Stimulated activated CD4-positive, alpha-beta T cell treated with anti-CD3 and anti-CD28 coated beads, Interleukin-4, amount 100 ng/mL, for 24 hours (primary cell): ENCODE data around the gene CBR1.
"Not testable (repeated sequence)": the region's sequence is repeated elsewhere in the genome, so short reads cannot be mapped to it uniquely, and the experiment has no call there.

Experiments
- DNase-seq: peaks from one replicate; pipeline ENCODE4 v3.0.0-alpha.2; 2020

CBR1 gene

DNA sequence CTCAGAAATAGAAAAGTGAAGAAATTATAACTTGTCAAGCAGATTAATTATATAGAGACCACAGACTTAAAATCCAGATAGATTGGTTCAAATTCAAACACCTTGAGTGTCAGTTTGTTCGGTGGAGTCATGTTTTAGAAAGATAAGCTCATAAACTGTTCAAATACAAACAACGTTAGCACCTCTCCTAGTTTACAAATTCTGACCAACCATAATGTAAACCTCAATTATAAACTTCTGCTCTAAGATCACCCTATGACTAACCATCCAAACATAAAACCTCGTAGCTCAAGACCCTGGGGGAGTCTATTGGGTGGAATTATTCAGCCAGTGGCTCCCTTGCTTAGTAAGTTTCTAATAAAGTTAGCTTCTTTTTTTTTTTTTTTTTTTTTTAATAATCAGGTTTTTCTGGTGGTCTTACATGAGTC is 12.4 kb downstream of the CBR1 start:
- DNase-seq: no peak

DNA sequence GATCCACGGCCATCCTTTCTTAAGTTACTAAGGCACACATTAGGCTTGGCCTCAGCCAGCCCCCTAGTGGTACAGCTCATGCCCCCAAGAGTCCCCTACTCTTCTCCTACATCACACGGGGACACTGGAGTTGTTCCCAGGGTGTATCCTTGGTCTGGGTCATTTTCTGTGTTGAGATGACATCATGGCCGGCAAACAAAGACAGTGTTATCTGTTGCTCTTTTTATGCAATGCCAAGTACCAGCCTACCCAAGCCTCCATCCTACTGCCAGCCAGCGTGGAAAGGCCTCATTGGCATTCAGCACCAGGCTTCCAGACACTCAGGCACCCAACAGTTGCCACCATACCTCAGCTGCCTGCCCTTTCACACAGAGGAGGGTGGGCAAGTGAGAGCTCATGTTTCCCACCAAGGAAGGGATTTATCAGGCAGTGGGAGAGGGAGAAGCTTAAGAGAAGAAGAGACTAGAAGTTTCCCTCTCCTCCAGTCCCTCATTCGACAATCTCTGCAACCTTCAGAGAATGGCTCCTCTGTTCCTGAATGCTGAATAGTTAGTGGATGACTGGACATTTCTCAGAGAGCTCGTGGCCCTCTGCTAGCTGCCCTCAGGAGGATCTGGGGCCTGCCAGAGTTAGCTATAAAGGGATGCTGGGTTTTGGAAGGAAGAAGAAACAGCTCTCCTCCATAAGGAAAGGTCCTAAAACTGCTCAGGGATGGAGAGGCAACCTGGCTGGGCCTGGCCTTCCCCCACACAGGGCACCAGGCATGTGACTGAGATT is 17.7 kb downstream of the CBR1 start:
- no peak for DNase-seq

DNA sequence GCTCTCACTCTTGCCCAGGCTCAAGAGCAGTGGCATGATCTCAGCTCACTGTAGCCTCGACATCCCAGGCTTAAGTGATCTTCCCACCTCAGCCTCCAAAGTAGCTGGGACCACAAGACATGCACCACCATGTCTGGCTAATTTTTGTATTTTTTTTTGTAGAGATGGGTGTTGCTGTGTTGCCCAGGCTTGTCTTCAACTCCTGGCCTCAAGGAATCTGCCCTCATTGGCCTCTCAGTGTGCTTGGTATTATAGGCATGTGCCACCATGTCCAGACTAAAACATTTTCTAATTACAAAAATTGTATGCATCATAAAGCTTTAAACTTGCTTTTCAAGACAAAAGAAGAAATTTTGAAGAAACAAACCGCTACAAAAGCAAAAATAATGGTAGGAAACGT is 20.1 kb downstream of the CBR1 start:
- DNase-seq: no peak

DNA sequence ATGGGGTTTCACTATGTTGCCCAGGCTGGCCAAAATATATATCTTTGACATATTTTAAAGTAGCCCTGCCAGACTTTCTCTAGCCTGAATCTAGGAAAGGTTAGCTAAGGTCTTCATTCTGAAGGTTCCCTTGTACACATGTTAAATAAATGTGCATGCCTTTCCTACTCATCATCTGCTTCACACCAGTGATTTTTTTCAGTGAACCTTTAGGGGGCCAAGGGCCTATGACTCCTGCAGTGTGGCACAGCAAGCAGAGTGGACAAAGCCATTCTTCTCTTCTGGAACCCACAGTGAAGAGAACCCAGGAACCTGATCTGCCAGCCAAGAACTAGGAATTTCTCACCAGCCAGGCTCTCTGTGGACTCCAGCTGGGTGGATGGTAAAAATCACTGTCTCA is 22.9 kb downstream of the CBR1 start:
- no peak for DNase-seq

DNA sequence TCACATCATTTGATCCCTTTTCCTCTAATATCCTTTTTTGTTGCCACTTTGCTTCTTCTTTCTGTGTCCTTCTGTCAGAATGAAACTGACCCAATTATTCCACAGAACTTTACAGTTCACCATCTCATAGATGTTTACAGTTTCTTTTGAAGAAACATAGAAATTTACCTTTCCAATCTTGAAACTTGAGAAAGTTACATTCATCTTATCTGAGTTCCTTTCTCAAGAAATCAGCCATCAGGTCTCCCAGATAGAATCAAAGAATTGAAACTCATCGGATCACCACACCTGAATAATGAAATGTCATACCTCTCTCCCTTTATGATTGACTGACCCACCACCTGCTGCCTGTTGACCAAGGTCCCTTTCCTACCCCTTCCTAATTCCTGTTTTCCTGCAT is 23.7 kb downstream of the CBR1 start:
- no peak for DNase-seq

DNA sequence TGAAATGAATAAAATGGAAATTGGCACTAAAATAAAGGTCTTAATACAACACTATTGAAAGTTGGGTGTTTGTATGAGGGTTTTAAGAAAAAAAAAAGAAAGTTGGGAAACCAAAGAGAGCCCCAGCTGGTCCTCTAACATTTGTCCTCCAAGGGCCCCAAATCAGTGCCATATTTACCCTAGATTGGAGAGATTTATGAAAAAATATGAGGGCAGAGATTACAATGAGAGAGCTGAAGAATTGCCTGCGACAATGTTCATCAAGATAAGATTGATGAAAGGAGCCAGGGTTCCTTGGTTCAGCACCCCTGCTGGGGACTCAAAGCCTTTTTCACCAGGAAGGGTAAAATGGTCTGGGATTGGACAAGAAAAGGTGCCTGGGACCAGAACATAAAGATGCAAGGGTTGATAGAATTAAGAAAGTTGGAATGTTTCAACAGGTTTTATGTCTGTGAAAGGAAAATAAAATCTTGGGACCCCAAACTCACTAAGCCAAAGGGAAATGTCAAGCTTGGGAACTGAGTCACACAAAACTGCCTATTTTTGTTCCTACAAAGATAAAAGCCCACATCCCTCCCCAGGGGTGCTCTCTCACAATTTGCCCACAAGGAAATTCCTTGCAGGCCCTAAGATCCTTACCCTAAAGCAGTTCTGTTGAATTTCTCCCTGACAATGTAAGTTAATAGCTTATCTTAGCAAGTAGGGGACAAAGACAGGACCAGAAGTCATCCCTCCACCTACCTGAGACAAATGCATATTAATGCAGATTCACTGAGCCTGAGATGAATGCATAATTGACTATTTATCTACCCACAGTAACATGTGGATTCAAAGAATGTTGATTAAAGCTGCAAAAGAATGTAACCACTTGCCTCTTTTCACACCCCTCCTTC is 26.8 kb downstream of the CBR1 start:
- DNase-seq: no peak

DNA sequence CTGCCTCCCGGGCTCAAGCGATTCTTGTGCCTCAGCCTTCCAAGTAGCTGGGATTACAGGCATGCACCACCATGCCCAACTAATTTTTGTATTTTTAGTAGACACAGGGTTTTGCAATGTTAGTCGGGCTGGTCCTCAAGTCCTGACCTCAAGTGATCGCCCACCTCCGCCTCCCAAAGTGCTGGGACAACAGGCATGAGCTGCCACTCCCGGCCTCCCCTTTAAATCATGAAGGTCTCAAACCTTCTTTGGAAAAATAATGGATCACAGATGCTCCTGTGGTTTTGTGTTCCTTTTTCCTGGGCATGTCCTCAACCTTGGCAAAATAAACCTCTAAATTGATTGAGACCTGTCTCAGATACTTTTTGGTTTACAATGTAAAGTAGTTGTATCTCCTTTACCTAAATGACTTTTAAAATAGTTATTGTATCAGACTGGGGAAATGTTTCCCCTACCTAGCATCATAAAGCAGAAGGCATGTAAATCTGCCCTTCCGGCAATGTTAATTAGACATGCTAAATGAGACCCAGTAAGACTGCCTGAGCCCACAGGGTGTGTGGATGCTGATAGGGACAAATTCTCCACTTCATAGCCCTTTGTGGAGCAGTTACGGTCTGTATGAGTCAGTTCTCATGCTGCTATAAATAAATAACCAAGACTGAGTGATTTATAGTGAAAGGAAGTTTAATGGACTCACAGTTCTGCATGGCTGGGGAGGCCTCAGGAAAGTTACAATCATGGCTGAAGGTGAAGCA is 27.8 kb downstream of the CBR1 start:
- DNase-seq: no peak

DNA sequence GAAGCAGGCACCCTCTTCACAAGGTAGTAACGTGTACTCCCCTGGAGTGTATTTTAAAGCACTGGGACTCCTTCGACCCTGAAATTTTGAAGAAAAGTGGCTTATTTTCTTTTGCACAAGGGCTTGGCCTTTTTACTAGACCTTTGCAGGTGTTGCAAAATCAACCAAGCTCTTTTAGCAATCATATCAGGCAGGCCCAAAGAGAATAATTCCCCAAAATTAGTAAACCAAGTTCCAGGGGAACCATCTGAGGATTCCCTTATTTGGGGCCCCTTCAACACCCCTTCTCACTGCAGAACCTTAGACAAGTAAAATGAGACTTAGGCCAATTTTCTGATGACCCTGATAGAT is 28.3 kb downstream of the CBR1 start:
- no peak for DNase-seq

DNA sequence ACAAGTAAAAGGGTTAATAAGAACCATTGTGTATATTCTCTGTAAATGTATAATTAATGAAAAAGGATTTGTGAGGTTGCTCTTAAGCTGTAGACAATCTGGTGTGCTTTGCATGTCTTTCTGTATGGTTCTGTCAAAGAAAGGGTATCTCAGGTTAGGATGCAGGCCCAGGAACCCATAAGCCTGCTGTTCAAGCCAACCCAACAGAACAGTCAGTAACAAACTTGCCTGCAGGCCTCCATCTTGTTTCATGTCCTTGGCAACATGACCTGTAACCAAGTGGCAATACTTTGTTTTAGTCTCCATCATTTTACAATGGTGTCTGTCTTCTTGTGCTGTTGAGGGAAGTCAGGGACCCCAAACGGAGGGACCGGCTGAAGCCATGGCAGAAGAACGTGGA is 29.2 kb downstream of the CBR1 start:
- DNase-seq: no peak

DNA sequence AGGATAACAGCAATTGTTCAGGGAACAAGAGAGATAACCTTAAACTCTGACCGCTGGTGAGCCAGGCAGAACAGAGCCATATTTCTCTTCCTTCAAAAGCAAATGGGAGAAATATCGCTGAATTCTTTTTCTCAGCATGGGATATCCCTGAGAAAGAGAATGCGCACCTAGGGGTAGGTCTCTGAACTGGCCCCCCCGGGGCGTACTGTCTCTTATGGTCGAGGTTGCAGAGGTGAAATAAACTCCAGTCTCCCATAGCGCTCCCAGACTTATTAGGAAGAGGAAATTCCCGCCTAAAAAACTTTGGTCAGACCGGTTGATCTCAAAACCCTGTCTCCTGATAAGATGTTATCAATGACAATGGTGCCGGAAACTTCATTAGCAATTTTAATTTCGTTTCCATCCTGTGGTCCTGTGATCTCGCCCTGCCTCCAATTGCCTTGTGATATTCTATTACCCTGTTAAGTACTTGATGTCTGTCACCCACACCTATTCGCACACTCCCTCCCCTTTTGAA is 29.9 kb downstream of the CBR1 start:
- DNase-seq: not testable (repeated sequence)

DNA sequence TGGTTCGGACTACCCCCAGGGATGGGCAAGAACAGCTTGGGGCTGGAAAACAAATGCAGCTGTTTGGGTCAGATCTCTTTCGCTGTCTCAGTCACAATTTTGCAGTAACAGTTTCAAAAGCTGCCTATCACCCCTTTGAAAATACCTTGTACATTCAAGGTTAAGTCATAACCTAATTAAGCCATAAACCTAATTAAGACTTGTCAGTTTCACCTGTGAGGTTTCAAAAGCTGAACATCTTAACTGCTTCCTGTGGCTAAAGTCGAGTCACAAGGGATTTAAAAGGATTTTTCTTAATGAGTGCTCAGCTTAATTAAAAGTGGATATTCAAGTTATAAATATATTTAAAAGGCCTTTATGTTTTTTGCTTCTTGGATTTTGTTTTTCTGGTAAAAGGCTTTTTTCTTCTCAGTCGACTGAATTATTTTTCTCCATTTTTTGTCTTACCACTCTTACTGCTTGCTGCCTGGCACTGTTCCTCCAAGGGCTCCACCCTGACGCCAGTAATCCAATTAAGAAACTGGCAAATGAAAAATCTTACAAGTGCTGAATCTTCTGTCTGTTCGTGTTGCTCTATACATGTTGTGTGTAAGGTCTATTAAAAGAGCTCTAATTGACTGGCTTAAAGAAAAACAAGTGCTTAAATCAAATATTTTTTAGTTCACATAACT is 31.3 kb downstream of the CBR1 start:
- DNase-seq: no peak

DNA sequence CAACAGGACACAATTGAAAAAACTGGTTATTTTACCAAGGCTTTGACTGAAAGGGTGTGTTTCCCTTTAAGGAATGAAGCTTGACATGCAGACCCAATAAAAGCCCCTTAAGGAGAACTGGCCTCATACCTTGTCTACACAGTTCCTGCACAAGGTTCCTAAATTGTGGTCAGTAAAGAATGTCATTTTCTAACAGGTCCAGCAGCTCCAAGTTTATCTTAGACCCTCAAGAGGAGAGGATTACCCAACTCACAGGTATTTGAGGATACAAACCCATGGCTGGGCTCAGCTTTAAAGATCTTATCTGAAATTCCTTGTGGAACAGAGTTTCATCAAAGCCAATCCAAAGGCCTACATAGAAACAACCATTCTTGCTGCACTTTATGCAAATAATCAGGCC is 33.6 kb downstream of the CBR1 start:
- DNase-seq: no peak

DNA sequence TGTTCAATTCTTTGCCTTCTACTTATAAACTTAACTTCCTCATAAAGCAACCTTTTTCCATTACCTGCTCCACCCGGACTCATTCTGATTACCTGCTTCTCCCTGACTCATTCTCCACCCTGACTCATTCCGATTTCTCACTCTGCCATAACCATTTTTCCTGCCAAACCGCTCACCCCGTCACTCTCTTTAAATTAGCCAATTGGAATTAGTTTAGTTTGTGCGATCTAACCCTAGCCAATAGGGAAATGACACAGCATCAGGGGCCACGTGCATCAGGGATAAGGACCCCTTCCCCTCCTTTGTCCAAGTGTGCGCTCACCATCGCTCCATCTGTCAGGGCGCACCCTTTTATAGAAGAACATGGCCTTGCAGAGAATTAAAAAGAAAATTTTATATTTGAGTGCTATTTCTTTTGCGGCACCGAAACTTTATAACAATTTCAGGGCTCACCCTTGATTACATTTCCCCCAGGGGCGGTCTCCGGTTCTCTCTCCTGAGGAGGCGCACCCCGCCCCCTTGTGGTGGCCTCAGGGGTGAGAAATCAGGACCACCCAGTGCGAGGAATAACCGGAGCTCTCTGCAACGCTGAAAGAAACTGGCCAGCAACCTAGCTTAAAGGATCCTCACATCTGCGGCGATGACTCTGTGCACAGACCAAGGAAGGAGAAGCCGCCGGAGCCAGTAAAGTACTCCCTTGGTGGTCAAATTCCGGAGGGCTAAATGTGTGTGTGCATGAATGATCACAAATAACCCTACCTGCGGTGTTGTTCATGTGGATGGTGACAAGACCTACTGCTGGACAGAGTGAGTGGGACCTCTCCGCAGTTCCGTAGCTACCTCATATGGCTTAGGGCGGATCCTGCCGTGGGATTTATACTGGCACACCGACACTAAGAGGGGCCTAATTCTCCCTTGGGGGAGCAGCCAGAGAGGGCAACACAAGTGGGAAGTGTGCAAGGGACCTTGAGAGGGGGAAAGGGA is 34.8 kb downstream of the CBR1 start:
- peak; percentile 60 for DNase-seq

DNA sequence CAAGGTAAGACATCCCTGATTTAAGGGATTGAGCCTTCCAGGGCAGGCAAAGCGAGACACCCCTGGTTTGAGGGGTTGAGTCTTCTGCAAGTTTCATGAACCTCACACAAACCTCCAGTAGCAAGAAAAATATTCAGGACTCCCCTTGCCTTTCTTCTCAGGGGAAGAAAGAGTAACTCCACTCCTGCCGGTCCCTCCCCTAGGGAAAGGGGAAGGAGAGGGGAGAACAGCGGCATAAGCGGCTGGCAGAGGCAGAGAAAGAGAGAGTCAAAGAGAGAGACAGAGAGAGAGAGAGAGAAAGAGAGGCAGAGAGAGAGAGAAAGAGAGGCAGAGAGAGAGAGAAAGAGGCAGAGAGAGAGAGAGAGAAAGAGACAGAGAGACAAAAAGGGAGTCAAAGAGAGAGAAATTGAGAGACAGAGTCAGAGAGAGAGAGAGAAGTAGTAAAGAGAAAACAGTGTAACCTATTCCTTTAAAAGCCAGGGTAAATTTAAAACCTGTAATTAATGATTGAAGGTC is 35.6 kb downstream of the CBR1 start:
- no peak for DNase-seq

DNA sequence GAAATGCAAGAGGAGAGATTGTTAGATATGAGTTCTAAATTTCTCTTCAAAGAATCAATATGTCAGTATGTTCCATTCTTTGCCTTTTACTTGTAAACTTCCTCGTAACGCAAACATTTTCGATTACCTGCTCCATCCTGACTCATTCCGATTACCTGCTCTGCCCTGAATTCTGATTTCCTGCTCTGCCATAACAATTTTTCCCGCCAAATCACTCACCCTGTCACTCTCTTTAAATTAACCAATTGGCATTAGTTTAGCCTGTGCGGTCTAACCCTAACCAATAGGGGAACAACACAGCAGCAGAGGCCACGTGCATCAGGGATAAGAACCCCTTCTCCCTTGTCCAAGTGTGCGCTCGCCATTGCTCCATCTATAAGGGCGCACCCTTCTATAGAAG is 40.0 kb downstream of the CBR1 start:
- no peak for DNase-seq

DNA sequence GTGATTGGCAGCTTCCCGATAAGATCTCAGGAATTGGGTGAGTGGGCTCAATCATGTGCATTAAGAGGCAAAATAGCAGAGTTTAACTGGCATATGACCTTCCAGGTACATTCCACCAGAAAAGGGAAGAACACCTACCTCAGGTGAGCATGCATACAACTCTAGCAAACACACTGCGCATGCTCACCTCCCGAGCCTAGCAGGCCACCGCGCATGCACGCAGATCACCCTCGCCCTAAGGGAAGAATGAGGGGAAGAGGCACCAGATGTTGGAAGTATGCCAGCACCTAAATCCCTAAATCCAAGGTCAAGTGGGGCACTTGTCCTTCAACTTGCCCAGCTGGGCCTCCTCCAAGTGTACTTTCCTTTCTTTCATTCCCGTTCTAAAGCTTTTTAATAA is 41.4 kb downstream of the CBR1 start:
- DNase-seq: no peak

DNA sequence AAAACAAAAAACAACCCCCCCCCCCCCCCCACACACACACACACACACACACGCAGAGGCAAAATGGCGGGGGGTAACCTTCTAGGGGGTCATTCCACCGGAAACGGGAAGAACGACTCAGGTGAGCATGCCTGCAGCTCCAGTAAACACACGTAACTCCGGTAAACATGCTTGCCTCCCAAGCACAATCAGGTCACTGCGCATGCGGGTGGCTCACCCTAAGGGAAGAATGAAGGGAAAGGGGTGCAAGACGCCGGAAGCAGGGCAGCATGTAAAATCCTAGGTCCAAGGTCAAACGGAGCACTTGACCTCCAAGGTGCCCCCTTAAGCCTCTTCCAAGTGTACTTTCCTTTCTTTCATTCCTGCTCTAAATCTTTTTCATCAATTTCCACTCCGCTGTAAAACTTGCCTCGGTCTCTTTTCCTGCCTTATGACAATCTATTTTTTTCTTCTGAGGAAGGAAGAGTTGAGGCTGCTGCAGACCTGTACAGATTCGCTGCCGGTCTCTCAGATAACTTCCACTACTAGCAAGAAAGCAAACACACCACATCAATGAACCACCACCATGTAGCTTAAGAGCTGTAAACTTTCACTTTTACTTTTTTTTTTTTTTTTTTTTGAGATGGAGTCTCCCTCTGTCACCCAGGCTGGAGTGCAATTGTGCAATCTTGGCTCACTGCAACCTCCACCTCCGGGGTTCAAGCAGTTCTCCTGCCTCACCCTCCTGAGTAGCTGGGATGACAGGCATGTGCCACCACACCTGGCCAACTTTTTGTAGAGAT is 44.0 kb downstream of the CBR1 start:
- DNase-seq: peak; percentile 58

DNA sequence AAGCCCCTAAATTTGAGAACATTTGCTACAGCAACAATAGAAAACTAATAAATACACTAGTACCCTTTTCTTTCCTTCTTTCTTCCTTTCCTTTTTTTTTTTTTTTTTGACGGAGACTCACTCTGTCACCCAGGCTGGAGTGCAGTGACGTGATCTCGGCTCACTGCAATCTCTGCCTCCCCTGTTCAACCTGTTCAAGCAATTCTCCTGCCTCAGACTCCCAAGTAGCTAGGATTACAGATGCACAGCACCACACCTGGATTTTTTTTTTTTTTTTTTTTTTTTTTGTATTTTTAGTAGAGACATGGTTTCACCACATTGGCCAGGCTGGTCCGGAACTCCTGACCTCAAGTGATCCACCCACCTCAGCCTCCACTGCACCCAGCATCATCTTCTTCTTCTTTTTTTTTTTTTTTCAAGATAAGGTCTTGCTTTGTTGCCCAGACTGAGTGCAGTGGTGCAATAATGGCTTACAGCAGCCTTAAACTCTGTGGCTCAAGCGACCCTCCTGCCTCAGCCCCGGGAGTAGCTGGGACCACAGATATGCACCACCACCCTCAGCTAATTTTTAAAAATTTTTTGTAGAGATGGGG is 45.4 kb downstream of the CBR1 start:
- no peak for DNase-seq

DNA sequence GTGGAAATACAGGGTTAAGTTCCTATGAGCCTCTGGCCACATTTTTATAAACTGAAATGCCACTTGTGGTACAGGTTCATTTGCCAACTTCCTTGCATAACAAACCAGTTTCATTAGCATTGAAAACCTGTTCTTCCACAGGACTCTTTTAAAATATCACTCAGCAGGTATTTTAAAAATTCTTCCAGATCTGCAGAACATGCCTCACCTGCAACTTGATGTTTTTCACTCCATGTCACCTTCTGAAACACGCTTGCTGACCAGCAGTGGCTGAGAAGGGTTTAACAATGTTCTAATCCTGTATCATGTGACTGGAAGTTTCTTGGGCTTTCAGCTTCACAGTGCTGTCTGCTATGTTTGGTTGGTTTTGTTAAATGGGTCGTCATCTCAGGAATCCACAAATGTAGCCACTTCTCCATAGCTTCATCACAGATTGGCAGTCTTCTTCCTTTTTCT is 47.5 kb downstream of the CBR1 start:
- no peak for DNase-seq
